Middle frontal gyrus (tissue), 1 donor: ENCODE results near the gene CD46.
"Not testable (repeated sequence)": the region's sequence is repeated elsewhere in the genome, so short reads cannot be mapped to it uniquely, and the experiment has no call there.

Experiments used
- DNase-seq: peaks from one replicate; pipeline ENCODE4 v3.0.0-alpha.2; 2015; ENCODE audit warnings: low spot score; ENCODE audit errors: extremely low spot score

CD46 gene

DNA sequence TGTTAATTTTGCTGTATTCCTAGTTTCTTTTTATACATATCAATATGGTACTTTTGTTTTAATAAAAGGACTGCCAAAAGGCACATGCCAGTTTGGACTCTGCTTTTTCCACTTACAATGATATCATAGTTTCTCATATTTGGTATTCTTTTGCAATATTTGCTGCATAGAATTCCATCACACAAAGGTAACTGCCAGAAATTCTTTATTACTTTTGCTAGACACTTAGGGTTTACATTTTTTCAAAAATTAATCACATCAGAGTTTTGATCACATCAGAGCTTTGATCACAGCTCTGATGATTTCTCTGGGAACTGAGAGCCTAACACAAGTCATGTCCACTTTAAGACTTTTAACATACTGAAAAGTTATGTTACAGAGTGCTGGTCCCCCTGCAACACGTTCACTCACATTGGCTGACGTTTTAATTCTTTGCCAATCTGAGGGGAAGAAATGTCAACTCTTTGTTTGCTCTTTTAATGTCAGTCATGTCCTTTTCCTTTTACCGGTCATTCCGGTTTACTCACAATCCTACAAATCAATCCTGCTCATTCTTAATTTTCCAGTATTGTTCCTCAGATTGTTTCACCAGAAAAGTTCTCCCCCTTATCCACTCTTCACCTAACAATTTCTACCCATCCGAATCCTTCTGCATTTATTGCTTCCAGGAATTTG lies 1.1 kb upstream of the CD46 start:
- no peak for DNase-seq

DNA sequence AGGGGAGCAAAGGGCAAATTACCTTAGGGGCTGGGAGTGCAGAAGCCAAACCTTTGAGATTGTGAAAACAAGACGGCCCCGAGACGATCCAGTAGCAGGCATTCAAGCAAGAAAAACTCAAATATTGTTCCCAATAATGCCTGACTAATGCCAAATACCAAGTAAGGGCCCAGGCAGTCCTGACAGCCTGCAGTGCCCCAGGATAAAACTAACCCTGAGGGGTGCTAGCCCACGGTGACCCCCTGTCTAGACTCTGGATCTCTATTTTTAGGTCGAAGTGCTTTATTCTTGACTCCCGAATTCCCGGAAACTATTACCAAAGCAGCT lies 428 bp upstream of the CD46 start:
- DNase-seq, result not testable (repeated sequence)

- DNase-seq, result no peak
These were observed 673 bp downstream of the CD46 start for GRCh38 chr1:207752456-207752998.

DNA sequence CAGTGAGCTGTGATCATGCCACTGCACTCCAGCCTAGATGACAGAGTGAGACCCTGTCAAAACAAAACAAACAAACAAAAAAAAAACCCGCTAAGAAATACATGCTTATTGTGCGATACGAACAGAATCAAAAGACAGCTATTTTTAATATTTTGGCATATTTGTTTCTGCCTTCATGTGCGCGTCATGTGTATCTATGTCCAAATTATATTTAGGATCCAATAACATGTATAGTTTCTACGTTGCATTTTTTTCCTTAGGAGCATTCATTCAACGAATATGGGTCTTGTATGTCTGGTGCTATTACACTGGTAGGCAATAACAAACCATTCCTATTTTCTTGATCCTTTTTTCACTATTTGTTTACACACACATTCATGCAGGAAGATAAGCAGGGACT lies 1.8 kb downstream of the CD46 start:
- no peak for DNase-seq

DNA sequence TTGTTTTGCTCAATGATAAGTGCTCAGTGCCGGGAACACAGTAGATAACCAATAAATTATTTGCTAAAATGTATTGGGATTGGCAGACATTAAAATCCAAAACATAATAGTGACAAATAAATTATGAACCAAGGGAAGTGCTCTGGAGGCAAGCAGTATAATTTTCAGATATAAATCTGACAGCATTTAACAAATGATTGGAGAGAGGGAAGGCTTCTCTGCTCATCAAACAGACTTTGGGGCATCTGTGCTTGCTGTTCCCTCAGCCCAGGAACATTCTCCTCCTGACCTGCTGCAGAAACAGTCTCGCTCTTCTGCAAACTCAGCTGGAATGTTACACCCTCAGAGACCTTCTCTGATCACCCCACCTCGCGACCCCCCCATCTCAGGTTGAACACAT lies 2.2 kb downstream of the CD46 start:
- DNase-seq, result no peak

GRCh38 chr1:207754974-207755700 lies 3.3 kb downstream of the CD46 start:
- DNase-seq, result no peak

- DNase-seq, result no peak
These were observed 4.2 kb downstream of the CD46 start for GRCh38 chr1:207755846-207756693.

- DNase-seq, result no peak
These were observed 10.8 kb downstream of the CD46 start for GRCh38 chr1:207762622-207763021.

DNA sequence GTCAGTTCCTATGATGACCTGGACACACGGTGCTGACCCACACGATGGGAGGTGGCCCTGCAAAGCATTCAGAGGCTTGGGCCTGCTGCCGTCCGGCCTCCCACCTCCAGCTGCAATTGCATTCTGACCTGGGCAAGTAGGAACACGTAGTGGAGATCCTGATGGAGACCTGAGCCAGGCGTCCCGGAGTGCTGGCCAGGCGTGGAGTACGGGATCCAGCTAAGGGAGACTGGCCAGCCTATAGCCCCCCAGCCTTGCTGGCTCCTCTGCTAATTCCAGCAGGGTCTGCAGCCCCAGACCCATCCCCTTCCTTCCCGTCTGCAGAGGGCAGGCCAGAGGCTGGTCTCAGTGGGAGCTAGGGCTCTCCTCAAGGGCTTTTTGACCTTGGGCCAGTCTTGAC lies 11.2 kb downstream of the CD46 start:
- DNase-seq, result no peak

DNA sequence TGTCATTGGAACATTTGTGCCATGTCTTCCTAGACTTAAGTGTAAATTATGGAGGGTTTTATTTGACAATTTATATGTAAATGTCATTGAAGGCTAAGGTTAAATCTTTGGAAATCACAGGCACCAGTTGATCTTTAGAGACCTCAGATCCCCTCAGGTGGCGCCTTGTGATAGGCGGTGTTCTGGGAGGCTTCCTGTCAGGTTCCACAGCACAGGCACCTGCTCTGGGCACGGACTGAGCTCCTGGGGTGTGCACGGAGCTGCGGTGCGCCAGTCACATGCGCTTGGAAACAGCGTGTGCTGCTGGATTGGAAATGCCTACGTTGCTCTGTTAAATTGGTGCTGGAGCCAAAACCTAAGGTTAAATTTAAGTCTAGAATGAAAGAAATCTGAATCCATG lies 12.1 kb downstream of the CD46 start:
- no peak for DNase-seq

GRCh38 chr1:207766569-207766968 lies 14.7 kb downstream of the CD46 start:
- no peak for DNase-seq

DNA sequence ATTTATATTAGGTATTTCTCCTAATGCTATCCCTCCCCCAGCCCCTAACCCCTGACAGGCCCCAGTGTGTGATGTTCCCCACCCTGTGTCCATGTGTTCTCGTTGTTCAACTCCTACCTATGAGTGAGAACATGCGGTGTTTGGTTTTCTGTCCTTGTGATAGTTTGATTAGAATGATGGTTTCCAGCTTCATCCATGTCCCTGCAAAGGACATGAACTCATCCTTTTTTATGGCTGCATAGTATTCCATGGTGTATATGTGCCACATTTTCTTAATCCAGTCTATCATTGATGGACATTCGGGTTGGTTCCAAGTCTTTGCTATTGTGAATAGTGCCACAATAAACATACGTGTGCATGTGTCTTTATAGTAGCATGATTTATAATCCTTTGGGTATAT lies 18.7 kb downstream of the CD46 start:
- DNase-seq, result not testable (repeated sequence)

- not testable (repeated sequence) for DNase-seq
These were observed 24.2 kb downstream of the CD46 start for GRCh38 chr1:207776045-207776444.

GRCh38 chr1:207777412-207777811 lies 25.6 kb downstream of the CD46 start:
- not testable (repeated sequence) for DNase-seq

DNA sequence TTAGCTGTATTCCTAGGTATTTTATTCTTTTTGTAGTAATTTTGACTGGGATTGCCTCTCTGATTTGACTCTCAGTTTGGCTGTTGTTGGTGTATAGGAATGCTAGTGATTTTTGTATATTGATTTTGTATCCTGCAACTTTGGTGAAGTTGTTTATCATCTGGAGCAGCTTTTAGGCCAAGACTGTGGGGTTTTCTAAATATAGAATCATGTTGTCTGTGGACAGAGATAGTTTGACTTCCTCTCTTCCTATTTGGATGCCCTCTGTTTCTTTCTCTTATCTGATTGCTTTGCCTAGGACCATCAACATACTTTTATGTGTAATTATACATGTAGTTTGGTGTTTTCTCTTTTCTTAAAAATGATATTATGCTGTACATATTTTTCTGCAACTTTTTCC lies 27.2 kb downstream of the CD46 start:
- no peak for DNase-seq

DNA sequence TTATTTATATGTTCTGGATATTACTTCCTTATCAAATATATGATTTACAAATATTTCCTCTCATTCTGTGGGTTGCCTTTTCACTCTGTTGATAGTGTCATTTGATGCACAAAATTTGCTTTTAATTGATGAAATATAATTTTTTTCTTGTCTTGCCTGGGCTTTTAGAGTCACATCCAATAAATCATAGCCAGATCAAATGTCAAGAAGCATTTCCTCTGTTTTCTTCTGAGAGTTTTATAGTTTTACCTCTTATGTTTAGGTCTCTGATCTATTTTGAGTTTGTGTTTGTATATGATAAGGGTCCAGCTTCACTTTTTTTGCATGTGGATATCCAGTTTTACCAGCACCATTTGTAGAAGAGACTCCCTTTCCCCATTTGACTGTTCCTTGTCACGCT lies 29.5 kb downstream of the CD46 start:
- DNase-seq, result no peak

- no peak for DNase-seq
These were observed 35.9 kb downstream of the CD46 start for GRCh38 chr1:207787776-207788175.

- no peak for DNase-seq
These were observed 37.5 kb downstream of the CD46 start for GRCh38 chr1:207789386-207789785.

DNA sequence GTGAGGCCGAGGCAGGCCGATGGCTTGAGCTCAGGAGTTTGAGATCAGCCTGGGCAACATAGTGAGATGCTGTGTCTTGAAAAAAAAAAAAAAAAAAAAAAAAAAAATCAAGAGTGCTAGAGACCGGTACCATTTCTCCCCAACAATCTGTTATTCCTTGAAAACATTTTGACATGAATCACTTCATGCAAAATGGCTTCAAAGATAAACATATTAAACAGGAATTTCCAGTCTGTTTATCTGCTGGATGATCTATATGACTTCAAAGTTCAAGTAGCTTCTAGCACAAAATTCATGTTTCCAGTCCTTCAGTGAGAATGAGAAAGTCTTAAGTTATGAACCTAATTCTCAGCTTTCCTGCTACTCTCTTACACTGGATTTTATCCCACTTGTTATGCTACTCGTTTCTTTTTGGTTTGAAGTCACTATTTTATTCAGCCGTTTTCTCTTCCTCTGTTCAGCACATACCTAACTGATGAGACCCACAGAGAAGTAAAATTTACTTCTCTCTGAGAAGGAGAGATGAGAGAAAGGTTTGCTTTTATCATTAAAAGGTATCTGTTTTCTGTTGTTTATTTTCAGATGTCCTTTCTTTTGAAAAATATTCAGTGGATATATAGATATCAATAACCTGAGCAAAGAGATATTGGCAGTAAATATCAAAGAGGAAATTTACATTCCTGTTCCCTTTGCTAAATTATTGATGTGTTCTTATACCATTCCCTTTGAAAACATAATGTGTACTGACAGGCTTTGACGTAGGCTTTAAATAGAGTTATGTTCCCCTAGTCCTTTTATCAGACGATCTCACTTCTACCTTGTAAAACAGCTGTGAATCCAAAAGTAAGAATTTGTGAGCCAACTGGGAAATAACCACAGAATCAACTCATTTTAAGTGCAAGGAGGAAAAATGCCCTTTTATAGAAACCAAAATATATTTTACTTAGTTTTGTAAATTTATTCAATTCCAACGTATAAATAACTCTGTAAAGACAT lies 38.2 kb downstream of the CD46 start:
- no peak for DNase-seq

GRCh38 chr1:207791290-207791689 lies 39.4 kb downstream of the CD46 start:
- DNase-seq, result no peak

- no peak for DNase-seq
These were observed 41.5 kb downstream of the CD46 start for GRCh38 chr1:207793327-207793726.
